VCaP (cell line): ENCODE data around the gene PHLDA3.

Experiments used
- H3K27ac ChIP-seq: fragments of 450-650 bp; 2 replicates; pipeline ENCODE4 v1.5.1; 2017
- CTCF ChIP-seq: fragments of 450-650 bp; conservative IDR thresholded peaks from 2 replicates; pipeline ENCODE4 v1.5.1; 2017; ENCODE audit warnings: mild to moderate bottlenecking, moderate library complexity

The PHLDA3 gene

DNA sequence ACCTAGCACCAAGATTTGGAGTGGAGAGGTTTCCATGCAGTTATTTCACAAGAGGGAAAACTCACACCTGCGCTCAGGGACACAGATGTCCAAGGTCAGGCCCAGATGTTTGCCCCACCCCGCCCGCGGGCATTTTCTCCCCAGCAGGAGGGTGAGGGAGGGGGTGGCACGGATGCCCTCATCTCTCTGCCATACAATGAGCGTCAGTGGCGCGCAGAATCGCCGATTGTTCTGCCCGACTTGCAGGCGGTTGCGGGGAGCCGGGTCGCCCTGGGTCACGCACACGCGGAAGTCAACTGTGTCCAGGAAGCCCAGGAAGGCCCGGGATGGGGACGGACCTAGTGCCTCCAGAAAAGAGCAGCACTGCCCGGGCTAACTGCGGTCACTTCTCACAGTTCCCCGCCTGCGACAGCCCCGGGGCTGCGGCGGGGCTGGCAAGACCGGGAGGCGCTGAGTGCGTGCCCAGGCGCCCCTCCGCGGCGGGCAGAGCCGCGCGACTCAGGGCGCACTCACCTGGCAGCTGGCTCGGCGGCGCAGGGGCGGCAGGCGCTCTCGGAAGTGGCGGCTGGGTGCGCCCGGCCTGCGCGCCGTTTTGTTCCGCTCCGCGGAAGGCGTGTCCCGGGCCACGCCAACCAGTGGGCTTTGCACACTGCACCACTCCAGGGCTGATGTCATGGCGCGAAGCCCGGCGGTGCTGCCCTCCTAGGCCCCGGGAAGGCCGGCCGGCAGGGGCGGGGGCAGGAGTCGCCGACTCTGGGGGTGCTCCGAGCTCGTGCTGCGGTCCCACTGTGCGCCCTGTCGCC, 37.8 kb upstream of the PHLDA3 start, which contains the start of gene CSRP1:
CSRP1 (minus strand) TSS at position 567 of the 803 bp plus-strand sequence. CDS start 10,820 bp downstream, outside the sequence.
- TF ChIP-seq CTCF, result no peak; the same call in 1 of the 2 replicates
- H3K27ac ChIP-seq, result peak within 1 kb of the TSS; percentile 88

- peak overlapping the region; percentile 88 for H3K27ac ChIP-seq
Measured at GRCh38 chr1:201506092-201506491, 37.1 kb upstream of the PHLDA3 start.

DNA sequence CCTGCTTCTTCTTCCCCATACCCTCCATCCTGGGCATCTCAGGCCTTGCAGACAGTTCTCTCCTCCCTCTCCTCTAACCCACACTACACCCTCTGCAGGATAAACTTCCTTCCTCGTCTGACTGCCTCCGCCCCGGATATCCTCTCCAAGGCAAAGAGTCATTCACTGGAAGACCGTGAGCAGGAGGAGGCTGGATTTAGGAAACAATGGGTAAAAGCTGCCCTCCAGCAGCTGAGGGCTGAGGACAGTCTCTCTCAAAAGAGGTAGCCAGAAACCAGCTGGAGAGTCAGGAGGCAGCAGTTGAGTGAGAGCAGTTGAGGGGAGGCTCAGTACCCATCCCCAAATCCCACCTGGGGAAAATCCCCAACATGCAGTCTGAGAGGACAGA, 36.5 kb upstream of the PHLDA3 start:
- peak overlapping the region; percentile 88 for H3K27ac ChIP-seq
- no peak for TF ChIP-seq CTCF

More at GRCh38 chr1:201506092-201506491, 37.1 kb upstream of the PHLDA3 start:
- no peak for TF ChIP-seq CTCF

- H3K27ac ChIP-seq, result peak overlapping the region; percentile 88
- no peak for TF ChIP-seq CTCF
Measured at GRCh38 chr1:201504799-201505502, 36.0 kb upstream of the PHLDA3 start.

GRCh38 chr1:201504179-201504631, 35.2 kb upstream of the PHLDA3 start:
- peak overlapping the region; percentile 88 for H3K27ac ChIP-seq
- no peak for TF ChIP-seq CTCF

GRCh38 chr1:201503397-201504176, 34.6 kb upstream of the PHLDA3 start:
- peak overlapping the region; percentile 88 for H3K27ac ChIP-seq
- TF ChIP-seq CTCF, result no peak

- peak overlapping the region; percentile 88 for H3K27ac ChIP-seq
- no peak for TF ChIP-seq CTCF
Measured at GRCh38 chr1:201502511-201502857, 33.5 kb upstream of the PHLDA3 start.
